Heart right ventricle (tissue), 16 donors: ENCODE measurements around the gene LYL1. TPM values are rescaled to one million over a fixed set of nuclear protein-coding genes. Genes with fewer than 3 reads are reported as not detected.

Experiments used
- ATAC-seq, 8 donors: fragments of 200-7000 bp; cut with Tn5 transposase; one replicate each; pipeline ENCODE4 v1.9.1; 2020; ENCODE audit warnings: mild to moderate bottlenecking in 8 of 8, moderate library complexity in 8 of 8, moderate number of reproducible peaks in 1 of 8
- DNase-seq, 2 donors: peaks; one replicate each; pipeline ENCODE4 v3.0.0-alpha.2; 2020
- H3K27ac ChIP-seq, 10 donors: fragments of 200-600 bp; sonication (generic) in 2 of 10; one replicate each; pipeline versions ENCODE4 v1.5.0 to v1.8.0; 2020 to 2022; ENCODE audit warnings: mild to moderate bottlenecking in 3 of 10
- H3K27me3 ChIP-seq, 7 donors: fragments of 200-600 bp; one replicate each; pipeline ENCODE4 v1.8.0; 2021 to 2022; ENCODE audit warnings: mild to moderate bottlenecking in 2 of 7
- H3K36me3 ChIP-seq, 9 donors: fragments of 200-600 bp; sonication (generic) in 1 of 9; one replicate each; pipeline versions ENCODE4 v1.5.0 to v1.8.0; 2020 to 2022; ENCODE audit warnings: mild to moderate bottlenecking in 2 of 9
- H3K4me1 ChIP-seq, 9 donors: fragments of 200-600 bp; sonication (generic) in 1 of 9; one replicate each; pipeline versions ENCODE4 v1.5.0 to v1.8.0; 2020 to 2022; ENCODE audit warnings: mild to moderate bottlenecking in 4 of 9
- H3K4me3 ChIP-seq, 10 donors: fragments of 200-600 bp; sonication (generic) in 2 of 10; one replicate each; pipeline versions ENCODE4 v1.5.0 to v1.8.0; 2020 to 2022; ENCODE audit warnings: mild to moderate bottlenecking in 7 of 10, moderate library complexity in 2 of 10
- H3K9me3 ChIP-seq, 11 donors: fragments of 200-600 bp in 10 of 11; sonication (generic) in 2 of 11; one replicate each; pipeline versions ENCODE4 v1.5.0 to v1.8.0; 2013 to 2022; ENCODE audit warnings: mild to moderate bottlenecking in 2 of 11, control low read depth in 1 of 11, moderate library complexity in 1 of 11
- CTCF ChIP-seq, 9 donors: fragments of 200-600 bp; sonication (generic) in 2 of 9; IDR thresholded peaks; one replicate each; pipeline versions ENCODE4 v1.5.0 to v1.8.0; 2021 to 2022; ENCODE audit warnings: antibody characterized with exemption in 9 of 9, mild to moderate bottlenecking in 5 of 9, moderate library complexity in 1 of 9
- WGBS, 2 donors: extraction: QIAGEN DNeasy Blood & Tissue Kit; methylation state at CpG; one replicate each; pipeline ENCODE4 v1.1.7; 2013; ENCODE audit warnings: inconsistent platforms in 1 of 2; 5-methylcytosine and 5-hydroxymethylcytosine counted together
- intact Hi-C, 10 donors: fragments of 100-400 bp; cut with DNase I; formaldehyde crosslinking; loops; one replicate each; pipeline versions ENCODE4 v1.11.1 to v1.14.2; 2022
- polyA plus RNA-seq, 2 donors: library from polyadenylated mRNA; stranded (reverse); fragments of 200-250 nt; gene quantifications; one replicate each; pipeline ENCODE4 v1.2.3, GENCODE V29; 2013
- total RNA-seq, 10 donors: library from RNA; stranded (reverse); fragmentation: NEBNext Ultra II Directional in 3 of 10; extraction: Animal tissue kit (Norgen Biotek cat#: 25700) in 3 of 10; gene quantifications; one replicate each; pipeline versions ENCODE4 v1.2.1 to v1.2.4, GENCODE V29; 2021 to 2023
- donor health status: Arrhythmogenic right ventricular cardiomyopathy.
- donor health status: ischemic (EF 13 %, LVEDD 7.1; RV severe dilation, severe dysfunction).
- donor health status: healthy with polysubstance abuse.
- donor health status: DM: no; HTN: yes; CAD: no.
- donor health status: DM: no; HTN: no; CAD: no.
- donor health status: ischemic (EF 25% LVEDD 6.9; RV normal size, moderate dysfunction).
- donor health status: ischemic (EF 25% LVEDD 5.7; RV mildly dilated, moderate dysfunction).
- donor health status: healthy.
- donor health status: DM: yes; HTN: yes; CAD: no.
- donor health status: Ischemic cardiomyopathy.
- donor health status: ischemic (EF 35%, LVEDD 5.7; RV mildly dilated, moderate dysfunction).
- donor health status: nonischemic (EF 11% LVEDD 7.7; RV severe dilation, severe dysfunction).
- donor health status: DM: yes; HTN: yes; CAD: no.
- donor health status: PGD.
- donor health status: ischemic (EF 29% LVEDD 5.4; RV normal size, mild dysfunction).
- donor health status: nonischemic (EF 23%, LVEDD 6.1; RV moderate dilation, normal function).

LYL1 gene
- total and polyA plus RNA-seq, 12 donors: 3.4 to 13.0 (median 7.4) TPM

GRCh38 chr19:13052447-13053175, 50.0 kb downstream of the LYL1 start:
- Histone ChIP-seq H3K9me3 (no peaks in the 10 kb centered on the region), H3K27me3 (peaks cover 0 to 6% (median 0%) of the 10 kb centered on the region in 7 donors), H3K27ac (peak overlapping the region; percentile 80 to 99 (median 97)), H3K4me1 (peaks cover 71 to 92% (median 89%) of the 10 kb centered on the region in 9 donors), H3K4me3 (peak overlapping the region in 3 of 10 donors; percentile 15 to 24 (median 22)), H3K36me3 (no peaks in the 10 kb centered on the region)
- no peak for DNase-seq
- no peak for ATAC-seq
- TF ChIP-seq CTCF (IDR thresholded peaks at IDR 0.05): no peak
- intact Hi-C loops: loop anchor here in 2 of 10 donors (2.0 to 10.0 kb wide), 2 partner anchors 14 to 58 kb away; partner anchors contain the start of gene NFIX (in 1 of the 2)
- WGBS, 2 donors: 39 to 51% methylated on average over 12 of the region's 12 CpGs

- Histone ChIP-seq H3K4me1 (peaks cover 61 to 92% (median 87%) of the 10 kb centered on the region in 9 donors), H3K27ac (peak overlapping the region in 8 of 10 donors; percentile 80 to 99 (median 98)), H3K4me3 (peak overlapping the region in 5 of 10 donors; percentile 8 to 24 (median 15)), H3K9me3 (no peaks in the 10 kb centered on the region), H3K27me3 (peaks cover 0 to 6% (median 0%) of the 10 kb centered on the region in 7 donors), H3K36me3 (no peaks in the 10 kb centered on the region)
- 3 to 4% methylated on average over 23 of the region's 23 CpGs for WGBS, 2 donors
- ATAC-seq (peak in 4 of 8 donors; percentile 8 to 28 (median 16)), DNase-seq (peak in 1 of 2 donors; percentile 67)
- peak in 1 of 9 donors; percentile 20 for TF ChIP-seq CTCF (IDR thresholded peaks at IDR 0.05)
- intact Hi-C loops: loop anchor here in 2 of 10 donors (2.0 to 10.0 kb wide), 2 partner anchors 13 to 57 kb away; partner anchors contain the start of gene NFIX (in 1 of the 2)
Observed at GRCh38 chr19:13051557-13052165, 51.0 kb downstream of the LYL1 start.

- DNase-seq (no peak), ATAC-seq (no peak)
- Histone ChIP-seq H3K27ac (peak overlapping the region in 7 of 10 donors; percentile 14 to 99 (median 98)), H3K4me3 (no peak overlapping the region), H3K36me3 (peaks cover 0 to 7% (median 0%) of the 10 kb centered on the region in 9 donors), H3K4me1 (peaks cover 56 to 92% (median 87%) of the 10 kb centered on the region in 9 donors), H3K27me3 (peaks cover 0 to 6% (median 0%) of the 10 kb centered on the region in 7 donors), H3K9me3 (no peaks in the 10 kb centered on the region)
- intact Hi-C loops: loop anchor here in 1 of 10 donors (10.0 kb wide), 1 partner anchor 55 kb away; the partner anchor contains the start of gene NFIX
- no peak for TF ChIP-seq CTCF (IDR thresholded peaks at IDR 0.05)
- WGBS, 2 donors: 42% methylated on average over 4 of the region's 4 CpGs
Observed at GRCh38 chr19:13050274-13050673, 52.4 kb downstream of the LYL1 start.

Other genes with a start within 250 kb of the LYL1 start
- gene DNASE2, start 221.4 kb downstream of the LYL1 start, total RNA-seq: 10 to 100 TPM; 16.9 to 34.9 (median 19.9) TPM
- gene DNASE2, start 221.4 kb downstream of the LYL1 start, polyA plus RNA-seq: 10 to 100 TPM; 10.5 to 25.6 TPM
- under 1 TPM in 1 of 10 donors, not detected in 9; 0.13 TPM for gene KLF1, start 215.7 kb downstream of the LYL1 start, total RNA-seq
- not detected for gene KLF1, start 215.7 kb downstream of the LYL1 start, polyA plus RNA-seq
- gene GCDH, start 211.7 kb downstream of the LYL1 start, total RNA-seq: 10 to 100 TPM; 32.4 to 53.2 (median 45.1) TPM
- 10 to 100 TPM; 22.6 to 72.3 TPM for gene GCDH, start 211.7 kb downstream of the LYL1 start, polyA plus RNA-seq
- gene SYCE2, start 183.6 kb downstream of the LYL1 start, total RNA-seq: under 1 TPM in 1 of 10 donors, not detected in 9; 0.21 TPM
- under 1 TPM; 0.10 to 0.22 TPM for gene SYCE2, start 183.6 kb downstream of the LYL1 start, polyA plus RNA-seq
- gene FARSA, start 169.1 kb downstream of the LYL1 start, total RNA-seq: 10 to 100 TPM; 31.0 to 53.0 (median 38.5) TPM
- gene FARSA, start 169.1 kb downstream of the LYL1 start, polyA plus RNA-seq: 10 to 100 TPM; 23.2 to 81.4 TPM
- 100 to 1,000 TPM; 265 to 683 (median 348) TPM for gene CALR, start 164.2 kb downstream of the LYL1 start, total RNA-seq
- gene CALR, start 164.2 kb downstream of the LYL1 start, polyA plus RNA-seq: 100 to 1,000 TPM; 197 to 830 TPM
- gene RAD23A, start 157.0 kb downstream of the LYL1 start, total RNA-seq: 100 to 1,000 TPM; 138 to 201 (median 148) TPM
- gene RAD23A, start 157.0 kb downstream of the LYL1 start, polyA plus RNA-seq: 100 to 1,000 TPM; 187 to 289 TPM
- gene GADD45GIP1, start 145.6 kb downstream of the LYL1 start, total RNA-seq: 10 to 100 TPM; 18.4 to 33.9 (median 20.9) TPM
- 100 to 1,000 TPM; 120 to 237 TPM for gene GADD45GIP1, start 145.6 kb downstream of the LYL1 start, polyA plus RNA-seq
- 10 to 100 TPM in 5 of 10 donors, 1 to 10 TPM in 5; 7.3 to 14.4 (median 10.1) TPM for gene DAND5, start 133.3 kb downstream of the LYL1 start, total RNA-seq
- gene DAND5, start 133.3 kb downstream of the LYL1 start, polyA plus RNA-seq: 1 to 10 TPM in 1 of 2 donors, under 1 TPM in 1; 0.71 to 4.2 TPM
- 100 to 1,000 TPM; 111 to 162 (median 145) TPM for gene NFIX, start 107.4 kb downstream of the LYL1 start, total RNA-seq
- 10 to 100 TPM; 16.8 to 34.2 TPM for gene NFIX, start 107.4 kb downstream of the LYL1 start, polyA plus RNA-seq
- gene TRMT1, start 13.9 kb upstream of the LYL1 start, total RNA-seq: 10 to 100 TPM; 10.5 to 22.4 (median 14.2) TPM
- gene TRMT1, start 13.9 kb upstream of the LYL1 start, polyA plus RNA-seq: 10 to 100 TPM; 33.1 to 54.0 TPM
- gene NACC1, start 15.4 kb upstream of the LYL1 start, total RNA-seq: 10 to 100 TPM; 31.1 to 58.0 (median 35.1) TPM
- gene NACC1, start 15.4 kb upstream of the LYL1 start, polyA plus RNA-seq: 10 to 100 TPM; 23.9 to 25.0 TPM
- gene STX10, start 47.5 kb upstream of the LYL1 start, total RNA-seq: 10 to 100 TPM; 18.7 to 50.4 (median 25.4) TPM
- gene STX10, start 47.5 kb upstream of the LYL1 start, polyA plus RNA-seq: 10 to 100 TPM; 60.5 to 69.9 TPM
- 10 to 100 TPM; 19.2 to 54.6 (median 36.0) TPM for gene IER2, start 47.6 kb upstream of the LYL1 start, total RNA-seq
- gene IER2, start 47.6 kb upstream of the LYL1 start, polyA plus RNA-seq: 10 to 100 TPM; 29.5 to 42.8 TPM